ENCODE data around the gene ABHD17A. TPM values are rescaled to one million over a fixed set of nuclear protein-coding genes. Genes with fewer than 3 reads are reported as not detected.

ABHD17A gene
- polyA plus RNA-seq, 1 donor, result 52.9 TPM

- DNase-seq (ENCODE audit: low read depth), result no peak
Measured at GRCh38 chr19:1853295-1854038, 31.8 kb downstream of the ABHD17A start.

- DNase-seq (ENCODE audit: low read depth), result no peak
Measured at GRCh38 chr19:1852581-1853128, 32.6 kb downstream of the ABHD17A start.

- DNase-seq (ENCODE audit: low read depth), result no peak
Measured at GRCh38 chr19:1851654-1852580, 33.4 kb downstream of the ABHD17A start.

GRCh38 chr19:1850809-1851653 is 34.3 kb downstream of the ABHD17A start:
- DNase-seq (ENCODE audit: low read depth), result no peak

- DNase-seq (ENCODE audit: low read depth), result no peak
Measured at GRCh38 chr19:1849886-1850398, 35.4 kb downstream of the ABHD17A start.

GRCh38 chr19:1849132-1849474 is 36.2 kb downstream of the ABHD17A start:
- no peak for DNase-seq (ENCODE audit: low read depth)

- DNase-seq (ENCODE audit: low read depth), result peak; percentile 70
Measured at GRCh38 chr19:1848399-1849131, 36.7 kb downstream of the ABHD17A start, which contains the start of gene REXO1. Gene REXO1, minus strand, starts transcription at chr19:1848483. Its CDS starts 125 bp downstream, at chr19:1848358.

- no peak for DNase-seq (ENCODE audit: low read depth)
Measured at GRCh38 chr19:1847684-1848398, 37.5 kb downstream of the ABHD17A start.

GRCh38 chr19:1847348-1847683 is 38.0 kb downstream of the ABHD17A start:
- no peak for DNase-seq (ENCODE audit: low read depth)

- DNase-seq (ENCODE audit: low read depth), result no peak
Measured at GRCh38 chr19:1846517-1847204, 38.6 kb downstream of the ABHD17A start.

- DNase-seq (ENCODE audit: low read depth), result no peak
Measured at GRCh38 chr19:1845642-1846041, 39.7 kb downstream of the ABHD17A start.

- no peak for DNase-seq (ENCODE audit: low read depth)
Measured at GRCh38 chr19:1845125-1845515, 40.2 kb downstream of the ABHD17A start.

- no peak for DNase-seq (ENCODE audit: low read depth)
Measured at GRCh38 chr19:1844513-1845124, 40.7 kb downstream of the ABHD17A start.

GRCh38 chr19:1843646-1844394 is 41.5 kb downstream of the ABHD17A start:
- DNase-seq (ENCODE audit: low read depth), result no peak

- no peak for DNase-seq (ENCODE audit: low read depth)
Measured at GRCh38 chr19:1843116-1843515, 42.2 kb downstream of the ABHD17A start.

GRCh38 chr19:1841209-1841924 is 43.9 kb downstream of the ABHD17A start:
- DNase-seq (ENCODE audit: low read depth), result no peak

- no peak for DNase-seq (ENCODE audit: low read depth)
Measured at GRCh38 chr19:1840541-1841115, 44.7 kb downstream of the ABHD17A start.

Data from forelimb muscle (tissue), 1 donor.